DLD1 (cell line): Measurements from ENCODE around the gene KRCC1.
"Not testable (repeated sequence)": the region's sequence is repeated elsewhere in the genome, so short reads cannot be mapped to it uniquely, and the experiment has no call there.

ENCODE experiments used
- in situ Hi-C: cut with HindIII; loops from 2 replicates; pipeline ENCODE4 v1.10.0; 2017; ENCODE audit warnings: low sequenced_read_pairs

The KRCC1 gene

DNA sequence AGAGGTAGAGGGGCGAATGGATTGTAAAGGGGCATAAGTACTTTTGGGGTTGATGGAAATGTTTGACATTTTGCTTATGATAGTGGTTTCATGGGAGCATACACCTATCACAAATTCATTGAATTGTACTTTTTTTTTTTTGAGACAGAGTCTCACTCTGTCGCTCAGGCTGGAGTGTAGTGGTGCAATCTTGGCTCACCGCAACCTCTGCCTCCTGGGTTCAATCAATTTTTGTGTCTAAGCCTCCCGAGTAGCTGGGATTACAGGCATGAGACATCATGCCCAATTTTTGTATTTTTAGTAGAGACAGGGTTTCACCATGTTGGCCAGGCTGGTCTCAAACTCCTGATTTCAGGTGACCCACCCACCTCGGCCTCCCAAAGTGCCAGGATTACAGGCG is 10.0 kb downstream of the KRCC1 start:
- in situ Hi-C loops: not testable (repeated sequence)

DNA sequence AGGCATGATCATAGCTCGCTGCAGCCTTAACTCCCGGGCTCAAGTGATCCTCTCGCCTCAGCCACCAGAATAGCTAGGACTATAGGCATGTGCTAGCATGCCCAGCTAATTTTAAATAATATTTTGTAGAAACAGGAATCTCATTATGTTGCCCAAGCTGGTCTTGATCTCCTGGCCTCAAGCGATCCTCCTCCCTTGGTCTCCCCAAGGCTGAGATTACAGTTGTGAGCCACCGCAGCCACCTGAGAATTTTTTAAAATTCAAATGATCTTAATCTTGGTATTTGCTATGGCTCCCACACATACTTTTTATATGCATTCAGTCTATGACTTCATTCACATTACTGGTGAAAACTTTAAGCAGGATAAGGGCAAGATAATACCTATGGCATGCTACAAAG is 13.1 kb downstream of the KRCC1 start:
- in situ Hi-C loops: no loop called here

DNA sequence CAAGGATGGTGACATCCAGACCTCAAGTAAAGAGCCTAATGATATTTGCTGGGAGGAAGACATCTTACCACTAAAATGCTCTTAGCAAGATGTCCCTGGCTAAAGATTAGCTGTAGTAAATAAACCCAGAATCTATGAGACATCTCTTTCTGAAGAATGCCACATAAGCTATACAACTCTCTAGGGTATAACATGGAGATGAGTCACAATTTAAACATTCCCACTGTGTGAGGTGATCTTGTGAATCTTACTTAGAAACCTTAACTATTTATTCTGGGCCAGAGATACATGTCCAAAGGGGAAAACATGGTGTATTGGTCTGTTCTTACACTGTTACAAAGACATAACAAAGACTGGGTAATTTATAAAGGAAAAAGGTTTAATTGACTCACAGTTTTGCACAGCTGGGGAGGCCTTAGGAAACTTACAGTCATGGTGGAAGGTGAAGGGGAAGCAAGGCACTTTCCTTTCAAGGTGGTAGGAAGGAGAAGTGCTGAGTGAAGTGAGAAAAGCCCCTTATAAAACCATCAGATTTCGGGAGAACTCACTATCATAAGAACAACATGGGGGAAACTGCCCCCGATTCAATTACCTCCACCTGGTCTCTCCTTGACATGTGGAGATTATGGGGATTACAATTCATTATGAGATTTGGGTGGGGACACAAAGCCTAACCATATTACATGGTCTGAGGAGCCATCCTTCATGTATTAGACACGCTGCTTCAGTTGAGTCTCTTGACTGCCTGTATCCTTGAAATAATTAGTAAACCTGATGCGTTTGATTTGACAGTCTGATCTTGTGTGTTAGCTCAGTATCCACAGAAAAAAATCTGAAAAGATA is 17.1 kb downstream of the KRCC1 start:
- in situ Hi-C loops: no loop called here

DNA sequence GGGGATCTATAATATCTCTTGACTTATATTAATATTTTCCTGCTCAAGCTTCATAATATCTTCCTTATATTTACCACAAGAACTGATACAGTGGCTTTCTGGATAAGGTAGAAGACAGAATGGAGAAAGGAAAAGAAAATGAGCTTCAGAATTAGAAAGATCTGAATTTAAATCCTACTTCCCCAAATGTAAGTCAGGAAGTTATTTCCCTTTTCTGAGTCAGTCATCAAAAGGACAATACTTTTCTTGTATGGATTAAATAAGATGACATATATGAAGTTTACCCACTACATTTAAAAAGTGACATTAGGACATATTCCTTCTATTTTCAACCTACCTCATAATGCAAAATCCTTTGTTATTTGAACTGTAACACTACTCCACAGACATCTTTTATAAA is 19.0 kb downstream of the KRCC1 start:
- in situ Hi-C loops: no loop called here

DNA sequence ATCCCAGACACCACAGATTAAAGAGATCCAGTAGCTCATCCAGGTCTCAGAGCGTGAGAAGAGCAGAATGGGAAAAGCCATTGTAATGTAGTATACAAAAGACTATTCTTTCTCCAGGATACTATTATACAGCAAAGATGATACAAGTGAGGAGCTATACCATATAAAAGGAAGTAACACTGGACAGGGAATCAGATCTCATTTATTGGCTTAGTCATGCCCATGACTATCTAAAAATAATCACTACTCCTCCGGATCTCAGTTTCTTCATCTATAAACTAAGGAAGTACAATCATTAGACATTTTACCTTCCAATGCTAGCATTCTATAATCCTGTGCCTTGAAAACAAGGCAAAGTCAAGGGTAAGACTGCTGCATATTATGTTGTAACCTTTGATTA is 19.4 kb downstream of the KRCC1 start:
- in situ Hi-C loops: no loop called here

DNA sequence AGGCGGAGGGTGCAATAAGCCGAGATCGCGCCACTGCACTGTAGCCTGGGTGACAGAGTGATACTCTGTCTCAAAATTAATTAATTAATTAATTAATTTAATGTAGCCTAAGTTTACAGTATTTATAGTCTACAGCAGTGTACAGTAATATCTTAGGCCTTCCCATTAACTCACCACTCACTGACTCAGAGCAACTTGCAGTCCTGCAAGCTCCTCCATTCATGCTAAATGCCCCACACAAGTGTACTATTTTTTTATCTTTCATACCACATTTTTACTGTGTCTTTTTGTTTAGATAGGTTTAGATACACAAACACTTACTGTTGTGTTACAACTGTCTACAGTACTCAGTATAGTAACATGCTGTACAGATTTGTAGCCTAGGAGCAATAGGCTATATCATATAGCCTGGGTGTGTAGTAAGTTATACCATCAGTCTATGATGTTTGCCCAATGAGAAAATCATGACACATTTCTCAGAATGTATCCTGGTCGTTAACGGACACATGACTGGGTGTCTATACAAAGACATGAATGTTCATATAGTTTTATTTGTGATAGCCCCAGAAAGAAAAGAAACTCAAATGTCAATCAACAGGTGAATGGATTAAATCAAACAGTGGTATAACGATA is 23.4 kb downstream of the KRCC1 start:
- in situ Hi-C loops: no loop called here

DNA sequence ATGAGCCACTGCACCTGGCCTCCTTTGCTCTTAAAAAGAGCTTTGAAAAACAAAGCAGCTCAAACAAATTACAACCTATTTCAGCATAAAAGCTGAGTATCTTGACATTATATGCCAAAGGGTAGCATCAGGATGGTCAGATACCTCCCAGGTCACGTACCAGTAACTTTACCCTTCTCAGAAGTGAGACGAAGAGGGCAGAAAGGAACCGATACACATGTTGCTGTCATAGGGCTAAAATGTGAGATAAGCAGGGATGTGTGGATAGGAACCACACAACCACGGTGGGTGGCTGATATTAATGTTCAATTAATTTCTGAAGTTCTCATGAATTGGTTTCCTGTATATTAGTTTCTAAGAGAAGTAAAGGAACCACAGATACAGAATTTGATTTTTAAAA is 26.7 kb downstream of the KRCC1 start:
- in situ Hi-C loops: no loop called here

DNA sequence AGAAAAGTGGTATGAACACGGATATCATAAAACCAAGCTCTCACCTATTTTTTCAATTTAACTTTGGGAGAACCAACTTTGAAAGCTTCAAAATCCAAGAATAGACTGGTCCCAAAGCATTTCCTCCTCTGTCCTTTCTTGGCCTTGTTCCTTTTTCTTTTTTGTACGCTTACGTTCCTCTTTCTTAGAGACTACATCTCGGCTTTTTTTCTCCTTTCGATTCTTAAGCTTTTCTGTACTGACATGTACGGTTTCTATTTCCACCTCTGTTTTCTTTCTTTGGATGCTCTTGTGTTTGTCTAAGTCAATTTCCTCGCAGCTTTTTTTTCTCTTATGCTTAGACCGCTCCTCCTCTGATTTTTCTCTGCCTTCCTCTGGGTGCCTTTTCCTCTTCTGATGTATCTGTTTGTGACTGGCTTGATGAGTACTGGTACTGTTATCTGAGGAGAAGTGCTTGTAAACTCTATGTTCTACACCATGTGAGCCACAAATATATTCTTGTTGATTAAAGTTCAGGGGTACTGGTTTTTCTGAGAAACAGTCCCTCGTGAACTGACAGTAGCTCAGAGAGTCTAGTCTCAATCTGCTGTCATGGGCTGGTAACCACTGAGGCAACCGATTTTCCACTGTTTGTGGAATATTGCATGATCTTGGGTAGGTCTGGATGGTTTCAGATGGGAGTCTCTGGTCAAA is 27.7 kb downstream of the KRCC1 start:
- in situ Hi-C loops: no loop called here

DNA sequence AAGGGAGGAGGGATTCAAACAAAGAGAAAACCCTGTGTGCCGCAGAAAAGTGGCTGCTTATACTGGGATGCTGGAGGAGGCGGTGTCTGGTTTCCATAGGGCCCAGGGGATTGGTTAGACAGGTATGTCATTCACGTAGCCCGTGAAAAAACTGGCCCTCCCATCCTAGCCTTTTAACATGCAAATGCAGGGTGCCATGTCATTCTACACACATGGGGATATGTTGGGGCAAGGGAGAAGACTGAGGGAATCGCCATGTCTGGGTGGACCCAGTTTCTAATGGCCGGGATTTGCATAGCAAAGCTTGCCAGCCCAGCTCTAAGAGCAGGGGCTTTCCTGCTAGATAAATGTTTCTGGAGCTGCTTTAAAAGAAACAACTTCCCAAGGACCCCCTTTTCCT is 31.1 kb downstream of the KRCC1 start:
- in situ Hi-C loops: no loop called here

DNA sequence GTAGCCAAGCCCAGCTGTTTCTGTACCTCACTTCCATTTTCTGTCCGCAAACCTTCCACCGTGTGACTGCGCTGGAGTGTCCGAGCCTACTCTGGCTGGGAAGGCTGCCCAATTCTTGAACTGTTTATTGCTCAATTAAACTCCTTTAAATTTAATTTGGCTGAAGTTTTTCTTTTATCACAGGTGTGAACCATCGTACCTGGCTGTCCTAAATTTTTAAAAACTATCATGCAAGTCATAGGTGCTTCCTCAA is 33.0 kb downstream of the KRCC1 start:
- in situ Hi-C loops: no loop called here

DNA sequence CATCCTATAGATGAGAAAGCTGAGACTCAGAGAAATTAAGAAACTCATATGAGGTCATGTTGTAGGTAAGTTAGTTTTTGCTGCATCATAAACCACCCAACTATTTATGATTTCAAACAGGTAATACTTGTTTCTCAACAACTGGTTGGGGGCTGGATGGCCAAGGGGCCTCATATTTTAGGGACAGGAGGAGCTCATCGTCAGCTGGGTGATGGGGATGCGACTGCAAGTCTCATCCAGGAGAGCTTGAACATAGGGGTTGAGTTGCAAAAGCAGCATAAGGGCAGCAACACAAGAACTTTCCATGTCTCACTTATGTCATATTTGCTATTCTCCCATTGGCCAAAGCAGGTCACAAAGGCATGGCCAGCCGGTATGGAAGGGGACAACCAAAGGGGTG is 35.6 kb downstream of the KRCC1 start:
- in situ Hi-C loops: no loop called here

DNA sequence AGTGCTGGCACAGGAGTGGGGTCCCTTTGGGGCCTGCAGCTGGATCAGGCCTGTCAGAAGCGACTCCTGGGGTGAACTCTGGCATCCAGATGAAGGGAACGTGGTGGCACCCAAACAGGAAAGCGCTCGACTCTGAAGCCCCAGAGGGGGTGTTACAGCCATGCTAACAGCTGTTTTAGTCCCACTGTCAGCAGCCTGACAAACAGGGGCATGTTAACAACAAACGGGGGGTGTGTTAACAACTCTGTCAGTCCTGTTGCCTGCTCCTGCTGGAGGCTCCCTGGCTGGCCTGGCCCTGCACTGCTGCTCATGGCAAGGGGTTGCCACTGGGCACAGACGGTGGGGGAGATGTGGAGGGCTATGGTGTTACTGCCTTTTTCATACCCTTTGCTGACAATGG is 36.7 kb downstream of the KRCC1 start:
- in situ Hi-C loops: no loop called here

DNA sequence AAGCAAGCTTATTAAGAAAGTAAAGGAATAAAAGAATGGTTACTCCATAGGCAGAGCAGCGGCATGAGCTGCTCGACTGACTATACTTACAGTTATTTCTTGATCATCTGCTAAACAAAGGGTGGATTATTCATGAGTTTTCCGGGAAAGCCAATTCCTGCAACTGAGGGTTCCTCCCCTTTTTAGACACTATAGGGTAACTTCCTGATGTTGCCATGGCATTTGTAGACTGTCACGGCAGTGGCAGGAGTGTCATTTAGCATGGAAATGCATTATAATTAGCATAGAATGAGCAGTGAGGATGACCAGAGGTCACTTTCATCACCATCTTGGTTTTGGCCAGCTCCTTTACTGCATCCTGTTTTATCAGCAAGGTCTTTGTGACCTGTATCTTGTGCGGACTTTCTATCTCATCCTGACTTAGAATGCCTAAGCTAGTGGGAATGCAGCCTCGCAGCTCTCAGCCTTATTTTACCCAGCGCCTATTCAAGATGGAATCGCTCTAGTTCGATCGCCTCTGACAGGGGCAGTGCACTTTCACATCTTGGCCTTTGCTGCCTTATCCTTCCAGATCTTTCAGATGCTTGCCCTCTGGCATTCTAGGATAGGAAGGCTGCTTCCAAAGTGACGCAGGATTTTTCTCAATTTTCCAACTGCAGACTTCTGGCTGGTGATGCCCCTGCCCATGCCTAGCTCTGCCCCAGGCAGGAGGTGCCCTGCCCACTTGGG is 37.3 kb downstream of the KRCC1 start:
- in situ Hi-C loops: not testable (repeated sequence)

DNA sequence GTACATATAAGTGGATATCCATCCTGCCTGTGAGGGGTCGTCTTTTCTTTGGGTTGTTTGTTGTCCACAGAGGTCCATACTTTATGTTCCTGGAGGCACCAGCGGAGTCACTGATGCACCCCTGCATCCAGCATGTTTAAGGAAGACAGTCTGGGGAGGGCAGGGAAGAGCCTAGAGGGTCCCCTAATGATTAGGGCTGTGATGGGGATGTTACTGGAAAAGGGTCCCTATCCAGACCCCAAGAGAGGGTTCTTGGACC is 37.9 kb downstream of the KRCC1 start:
- in situ Hi-C loops: not testable (repeated sequence)

DNA sequence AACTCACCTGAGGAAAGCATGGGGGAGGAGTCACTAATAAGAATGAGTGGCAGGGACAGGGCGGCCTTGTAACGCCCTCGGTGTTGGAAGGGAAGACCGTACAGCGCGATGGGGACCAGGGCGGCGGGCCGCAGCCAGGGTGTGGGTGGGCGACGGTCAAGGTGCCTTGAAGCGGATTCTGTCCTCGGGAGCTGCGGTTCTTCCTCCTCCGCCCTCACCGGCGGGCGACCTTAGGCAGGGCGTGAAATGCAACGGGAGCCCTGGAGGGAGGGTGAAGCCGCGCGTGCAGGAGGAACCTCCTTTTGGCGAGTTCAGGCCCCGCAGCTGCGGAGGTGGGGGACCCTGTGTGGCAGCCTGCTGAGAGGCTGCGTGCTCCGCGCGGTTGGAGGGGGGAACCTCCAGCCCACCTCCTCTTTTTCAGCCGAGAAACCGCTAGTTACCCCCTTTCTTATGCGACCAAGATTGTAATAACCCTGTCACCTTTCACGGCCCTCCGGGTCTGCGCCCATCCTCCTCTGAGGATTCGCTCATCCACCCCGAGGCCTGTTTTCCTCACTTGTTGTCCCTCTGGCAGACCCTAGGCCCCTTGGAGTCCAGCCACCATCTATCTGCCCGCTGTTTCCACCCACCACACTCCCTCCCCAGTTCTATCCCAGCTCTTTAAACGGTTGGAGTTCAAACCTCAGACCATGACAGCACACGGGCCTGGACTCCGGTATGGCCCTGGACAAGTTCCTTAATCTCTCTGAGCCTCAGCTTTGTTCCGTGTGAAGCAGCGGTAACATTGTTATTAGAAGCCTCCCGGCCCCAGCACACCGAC is 38.4 kb downstream of the KRCC1 start:
- in situ Hi-C loops: no loop called here

DNA sequence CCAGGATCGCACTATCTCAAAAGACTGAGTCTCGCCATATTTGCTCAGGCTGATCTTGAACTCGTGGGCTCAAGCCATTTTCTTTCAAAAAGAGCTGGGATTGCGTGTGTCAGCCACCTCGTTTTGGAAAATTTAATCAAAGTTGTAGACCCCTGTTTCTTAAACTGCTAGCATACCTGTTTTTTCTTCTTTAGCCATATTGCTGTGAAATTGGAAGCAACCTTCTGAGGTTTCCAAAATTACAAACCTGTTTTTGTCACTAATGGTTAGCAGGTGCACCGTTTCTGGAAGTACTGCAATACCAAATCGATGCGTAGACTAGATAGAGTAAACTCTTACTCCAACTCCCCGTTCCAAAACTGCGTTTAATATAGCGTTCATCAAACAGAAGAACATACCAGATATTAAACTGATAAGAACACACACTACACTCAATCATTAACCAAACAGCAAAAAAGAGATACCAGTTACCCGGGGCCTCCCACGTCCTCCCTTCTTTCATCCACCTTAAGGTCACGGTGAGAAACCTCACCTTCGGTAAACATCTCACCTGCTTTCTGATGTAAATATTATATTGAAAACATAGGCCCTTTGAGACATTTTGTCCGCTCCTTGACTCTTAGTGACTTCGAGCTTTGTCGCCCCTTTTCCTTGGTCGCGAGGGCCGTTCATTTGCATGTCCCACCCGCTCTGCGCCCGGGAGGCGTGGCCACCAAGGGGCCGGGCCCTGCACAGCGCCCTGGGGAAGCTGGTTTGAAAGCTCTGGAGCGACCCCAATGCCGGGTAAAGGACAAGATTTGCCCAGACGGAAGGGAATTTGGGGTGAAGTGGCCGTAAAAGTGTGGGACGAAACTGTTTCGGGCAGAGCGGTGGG is 39.3 kb downstream of the KRCC1 start, which contains the start of gene RNU2-63P:
TSS of gene RNU2-63P (minus strand) at position 462 of the 874 bp plus-strand sequence.
- in situ Hi-C loops: no loop called here

DNA sequence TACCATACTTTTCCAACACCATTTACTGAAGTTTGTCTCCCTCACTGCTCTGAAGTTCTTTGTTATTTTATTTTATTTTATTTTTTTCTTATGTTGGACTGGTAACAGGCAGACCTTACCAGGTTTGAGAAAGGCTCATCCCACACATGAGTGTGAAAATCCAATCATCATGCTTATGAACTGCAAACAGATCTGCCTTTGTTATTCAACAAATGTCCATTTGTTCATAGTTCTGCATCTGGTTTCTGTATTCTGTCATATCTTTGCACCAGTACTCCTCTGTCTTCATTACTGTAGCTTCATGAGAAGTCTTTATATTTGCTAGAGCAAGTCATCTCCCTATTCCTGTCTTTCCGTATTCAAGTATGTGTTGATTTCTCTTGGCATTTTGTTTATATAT is 44.6 kb downstream of the KRCC1 start:
- in situ Hi-C loops: no loop called here

DNA sequence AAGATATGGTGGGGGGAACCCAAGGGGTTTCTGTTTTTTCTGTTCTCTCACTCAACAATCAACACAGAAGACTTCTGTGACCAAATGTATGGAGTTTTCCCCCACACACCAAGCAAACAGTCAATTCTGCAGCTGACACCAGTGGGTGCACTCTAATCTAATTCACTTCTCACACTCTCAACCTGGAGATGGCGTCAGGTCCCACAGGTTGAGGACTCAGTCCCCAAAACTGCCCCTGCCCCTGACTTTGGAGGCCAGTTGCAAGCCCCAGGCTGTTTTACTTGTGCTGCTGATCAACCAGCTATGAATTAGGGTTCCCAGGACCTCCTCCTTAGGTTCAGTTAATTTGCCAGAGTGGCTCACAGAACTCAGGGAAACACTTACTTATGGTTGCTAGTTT is 45.4 kb downstream of the KRCC1 start:
- in situ Hi-C loops: no loop called here

DNA sequence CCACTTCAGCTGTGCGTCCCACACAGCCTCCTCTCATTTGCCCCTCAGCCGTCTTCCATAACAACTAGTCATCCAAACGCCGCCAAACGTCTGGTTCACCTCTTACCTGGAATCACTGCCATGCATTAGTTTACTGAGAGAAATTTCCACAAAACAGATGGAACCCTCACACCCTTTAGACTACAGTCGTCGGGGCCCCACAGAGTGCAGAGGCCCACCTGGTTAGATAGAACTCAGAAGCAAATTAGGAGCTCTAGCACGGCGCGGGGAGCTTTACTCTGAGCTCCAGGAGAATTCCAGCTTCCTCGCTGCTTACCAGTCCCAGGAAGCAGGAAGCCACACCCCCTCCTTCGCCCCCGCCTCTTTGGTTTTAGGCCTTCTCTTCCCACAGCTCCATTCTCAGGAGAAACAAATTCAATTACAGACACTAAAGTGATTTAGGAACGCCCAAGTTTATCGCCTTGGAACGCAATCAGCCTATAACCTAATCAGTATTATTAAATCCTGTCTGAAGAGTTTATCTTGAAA is 48.6 kb downstream of the KRCC1 start:
- in situ Hi-C loops: no loop called here

DNA sequence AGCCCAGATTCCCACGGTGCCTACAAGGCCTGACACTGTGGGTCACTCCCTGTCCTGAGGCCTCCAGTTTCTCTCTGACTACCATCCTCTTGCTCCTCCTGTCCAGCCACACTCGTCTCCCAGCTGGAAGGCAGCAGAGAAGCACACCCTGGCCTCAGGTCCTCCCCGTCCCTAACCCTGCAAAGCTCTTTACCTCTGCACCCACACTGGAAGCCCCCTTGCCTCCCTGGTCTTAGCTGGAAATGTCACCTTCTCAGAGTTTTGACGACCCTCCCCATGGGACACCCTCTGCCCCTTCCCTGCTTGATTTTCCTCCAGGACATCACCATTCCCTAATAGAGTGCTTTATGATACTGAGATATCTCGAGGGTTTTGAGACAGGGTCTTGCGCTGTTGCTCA is 49.8 kb downstream of the KRCC1 start:
- in situ Hi-C loops: no loop called here
